Neuronal stem cell (in vitro differentiated cells): Measurements from ENCODE around the gene HIRIP3.

ENCODE experiments used
- DNase-seq: peaks from one replicate; pipeline ENCODE4 v3.0.0-alpha.2; 2013; ENCODE audit warnings: low spot score
- H2AFZ ChIP-seq: one replicate; pipeline ENCODE4 v1.6.1; 2013; ENCODE audit warnings: mild to moderate bottlenecking, low read length, inconsistent platforms
- H2AK5ac ChIP-seq: 2 replicates; pipeline ENCODE4 v1.6.1; 2013; ENCODE audit warnings: low read depth, mild to moderate bottlenecking, inconsistent platforms, low read length, moderate library complexity, mixed read lengths
- H2BK120ac ChIP-seq: 2 replicates; pipeline ENCODE4 v1.6.1; 2013; ENCODE audit warnings: low read depth, mild to moderate bottlenecking, inconsistent platforms, low read length, moderate library complexity, mixed read lengths
- H2BK12ac ChIP-seq: one replicate; pipeline ENCODE4 v1.6.1; 2013; ENCODE audit warnings: low read length, inconsistent platforms
- H2BK15ac ChIP-seq: 2 replicates; pipeline ENCODE4 v1.6.1; 2013; ENCODE audit warnings: mild to moderate bottlenecking, low read length, inconsistent platforms, mixed read lengths
- H2BK5ac ChIP-seq: one replicate; pipeline ENCODE4 v1.6.1; 2013; ENCODE audit warnings: inconsistent platforms, mild to moderate bottlenecking, low read length, moderate library complexity
- H3K14ac ChIP-seq: one replicate; pipeline ENCODE4 v1.6.1; 2013; ENCODE audit warnings: low read length, inconsistent platforms
- H3K18ac ChIP-seq: 2 replicates; pipeline ENCODE4 v1.6.1; 2013; ENCODE audit warnings: low read length, inconsistent platforms
- H3K23ac ChIP-seq: 2 replicates; pipeline ENCODE4 v1.6.1; 2013; ENCODE audit warnings: low read depth, mild to moderate bottlenecking, mixed read lengths, low read length, inconsistent platforms; ENCODE audit not compliant: poor library complexity
- H3K27ac ChIP-seq: replicated peaks from 3 replicates; pipeline ENCODE4 v1.5.1; 2013; ENCODE audit warnings: low read length, inconsistent platforms
- H3K27me3 ChIP-seq, 3 experiments: 2 replicates each; pipeline ENCODE4 v1.6.1; 2013; ENCODE audit warnings: low read length in 3 of 3, mild to moderate bottlenecking in 2 of 3, inconsistent platforms in 1 of 3, low read depth in 1 of 3, mixed read lengths in 1 of 3, moderate library complexity in 1 of 3; ENCODE audit not compliant: control insufficient read depth in 3 of 3, insufficient read depth in 3 of 3
- H3K36me3 ChIP-seq, 2 donors: replicated peaks in 1 of 2; 2 replicates each; pipeline ENCODE4 v1.6.1; 2013; ENCODE audit warnings: low read length in 2 of 2; ENCODE audit not compliant: control insufficient read depth in 2 of 2, insufficient read depth in 2 of 2
- H3K4ac ChIP-seq: 2 replicates; pipeline ENCODE4 v1.6.1; 2013; ENCODE audit warnings: inconsistent platforms, mild to moderate bottlenecking, low read length, moderate library complexity
- H3K4me1 ChIP-seq, 2 donors: 1 replicate in 1 of 2; 2 replicates in 1 of 2; pipeline ENCODE4 v1.6.1; 2013; ENCODE audit warnings: low read length in 2 of 2, low read depth in 1 of 2; ENCODE audit not compliant: control insufficient read depth in 2 of 2, insufficient read depth in 1 of 2
- H3K4me2 ChIP-seq: one replicate; pipeline ENCODE4 v1.6.1; 2013; ENCODE audit warnings: mild to moderate bottlenecking, low read length, inconsistent platforms; ENCODE audit not compliant: insufficient read depth, poor library complexity, severe bottlenecking
- H3K4me3 ChIP-seq, 2 donors: 2 replicates each; pipeline ENCODE4 v1.5.1; 2013; ENCODE audit warnings: low read length in 2 of 2, mild to moderate bottlenecking in 2 of 2, inconsistent platforms in 1 of 2, moderate library complexity in 1 of 2
- H3K79me1 ChIP-seq: one replicate; pipeline ENCODE4 v1.6.1; 2013; ENCODE audit warnings: low read depth, mild to moderate bottlenecking, inconsistent platforms, low read length, moderate library complexity
- H3K9ac ChIP-seq: one replicate; pipeline ENCODE4 v1.6.1; 2013; ENCODE audit warnings: mild to moderate bottlenecking, low read depth, low read length, inconsistent platforms; ENCODE audit not compliant: poor library complexity
- H3K9me3 ChIP-seq, 2 donors: replicated peaks in 1 of 2; 2 replicates each; pipeline versions ENCODE3 to v1.6.1; 2013; ENCODE audit warnings: low read length in 2 of 2, mild to moderate bottlenecking in 2 of 2, inconsistent platforms in 1 of 2, low read depth in 1 of 2, mixed read lengths in 1 of 2, moderate library complexity in 1 of 2; ENCODE audit not compliant: control insufficient read depth in 2 of 2, insufficient read depth in 1 of 2
- H4K8ac ChIP-seq: one replicate; pipeline ENCODE4 v1.6.1; 2013; ENCODE audit warnings: low read depth, mild to moderate bottlenecking, inconsistent platforms, low read length, moderate library complexity
- H4K91ac ChIP-seq: one replicate; pipeline ENCODE4 v1.6.1; 2013; ENCODE audit warnings: low read length, low read depth, mild to moderate bottlenecking, inconsistent platforms; ENCODE audit not compliant: poor library complexity
- WGBS, 2 donors: extraction: QIAGEN DNeasy Blood & Tissue Kit; methylation state at CpG; one replicate each; pipeline ENCODE4 v1.1.7; 2013; ENCODE audit warnings: missing lambda C conversion rate in 2 of 2, mixed read lengths in 1 of 2; ENCODE audit not compliant: insufficient read length in 2 of 2, insufficient replicate concordance in 1 of 2; ENCODE audit errors: extremely low coverage in 2 of 2; 5-methylcytosine and 5-hydroxymethylcytosine counted together

The HIRIP3 gene

DNA sequence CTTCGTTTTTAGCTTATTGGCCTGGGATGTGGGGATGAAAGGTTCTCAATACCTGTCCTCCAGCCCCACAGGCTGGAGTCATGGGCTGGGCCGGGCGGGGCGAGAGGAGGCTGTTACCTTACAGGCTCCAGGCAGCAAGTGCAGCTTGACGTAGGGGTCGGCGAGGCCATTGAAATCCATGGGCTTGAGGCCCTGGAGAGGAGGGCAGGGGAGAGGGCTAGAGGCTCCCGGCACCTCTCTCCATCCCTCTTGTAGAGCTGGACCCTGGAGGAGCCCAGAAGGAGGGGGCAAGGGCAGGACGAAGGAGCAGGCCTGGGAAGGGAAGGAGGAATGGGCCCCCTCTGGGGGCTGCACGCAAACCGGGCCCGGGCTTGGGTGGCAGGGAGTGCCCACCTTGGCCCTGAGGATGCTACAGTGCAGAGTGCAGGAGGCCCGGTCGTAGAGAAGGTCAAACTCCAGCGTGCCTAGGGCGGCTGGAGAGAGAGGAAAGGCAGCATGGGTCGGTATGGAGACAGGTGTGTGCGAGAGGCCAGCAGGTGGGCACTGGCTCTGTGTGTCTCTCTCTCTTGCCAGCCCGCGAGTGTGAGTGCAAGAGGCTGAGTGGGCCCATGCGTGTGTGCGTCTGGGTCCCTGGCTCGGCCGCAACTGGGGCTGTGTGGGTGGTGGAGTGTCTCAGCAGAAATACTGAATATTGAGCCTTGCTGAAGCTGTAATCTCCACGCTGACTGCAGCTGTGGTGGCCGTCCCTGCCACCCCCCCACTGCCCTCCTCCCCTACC is 13.9 kb upstream of the HIRIP3 start:
- Histone ChIP-seq H2BK15ac (peak overlapping the region; percentile 99), H3K4ac (no peak overlapping the region), H3K14ac (peak overlapping the region; percentile 75), H3K9me3 (no peaks in the 10 kb centered on the region), H3K36me3 (peaks cover 7 to 9% of the 10 kb centered on the region in 2 donors), H4K91ac (no peak overlapping the region), H2BK5ac (no peak overlapping the region), H3K18ac (peak overlapping the region; percentile 64), H3K27ac (no peak overlapping the region), H2AFZ (no peak overlapping the region), H2BK120ac (no peak overlapping the region), H3K9ac (peak overlapping the region; percentile 50), H2BK12ac (peak overlapping the region; percentile 94), H3K23ac (peak overlapping the region; percentile 43), H3K79me1 (peaks cover 2% of the 10 kb centered on the region), H3K4me3 (no peak overlapping the region), H3K4me2 (no peak overlapping the region), H3K27me3 (peaks cover 0 to 17% (median 15%) of the 10 kb centered on the region in 3 experiments), H3K4me1 (peaks cover 12 to 14% of the 10 kb centered on the region in 2 donors), H2AK5ac (peak overlapping the region; percentile 100), H4K8ac (no peak overlapping the region)
- DNase-seq = no peak
- WGBS, 2 donors = no CpG with 5 or more reads among the region's 26 CpGs

DNA sequence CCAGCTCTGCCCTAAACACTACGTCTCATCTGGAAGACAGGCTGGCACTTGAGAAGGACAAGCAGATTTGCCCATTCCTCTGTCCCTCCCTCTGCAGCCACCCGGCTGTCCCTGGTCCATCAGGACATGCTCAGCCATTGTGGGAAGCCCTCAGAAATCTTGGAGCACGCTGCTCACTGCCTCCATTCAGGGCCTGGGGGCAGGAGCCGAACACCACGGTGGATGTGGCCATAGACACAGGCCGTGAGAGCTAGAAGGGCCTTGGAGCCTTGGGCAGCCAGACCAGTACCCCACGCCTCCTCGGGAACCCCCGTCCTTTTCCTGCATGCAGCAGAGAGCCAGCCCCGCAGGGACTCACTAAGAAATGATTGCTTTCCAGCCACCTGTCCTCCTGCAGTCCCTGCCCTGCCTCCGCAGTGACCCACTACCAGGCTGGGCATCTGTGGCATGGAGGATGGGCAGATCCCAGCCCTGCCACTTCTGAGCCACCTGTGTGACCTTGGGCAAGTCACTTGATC is 12.0 kb upstream of the HIRIP3 start:
- no peak overlapping the region for H2BK12ac ChIP-seq
- no peak overlapping the region for H2BK5ac ChIP-seq
- H3K4me2 ChIP-seq = no peak overlapping the region
- H3K27ac ChIP-seq = no peak overlapping the region
- peaks cover 0 to 17% (median 15%) of the 10 kb centered on the region in 3 experiments for H3K27me3 ChIP-seq
- H2BK120ac ChIP-seq = no peak overlapping the region
- H3K36me3 ChIP-seq = peaks cover 12 to 19% of the 10 kb centered on the region in 2 donors
- H3K4me1 ChIP-seq = peaks cover 12 to 14% of the 10 kb centered on the region in 2 donors
- H3K79me1 ChIP-seq = peaks cover 6% of the 10 kb centered on the region
- no peak overlapping the region for H3K4ac ChIP-seq
- peak overlapping the region; percentile 79 for H4K91ac ChIP-seq
- peak overlapping the region; percentile 80 for H3K23ac ChIP-seq
- no peak overlapping the region for H3K14ac ChIP-seq
- H2AFZ ChIP-seq = no peak overlapping the region
- H2AK5ac ChIP-seq = no peak overlapping the region
- peak overlapping the region; percentile 3 for H2BK15ac ChIP-seq
- H3K9me3 ChIP-seq = no peaks in the 10 kb centered on the region
- peak overlapping the region in 1 of 2 donors; percentile 50 for H3K4me3 ChIP-seq
- DNase-seq = no peak
- WGBS, 2 donors = no CpG with 5 or more reads among the region's 11 CpGs
- no peak overlapping the region for H3K9ac ChIP-seq
- peak overlapping the region; percentile 15 for H3K18ac ChIP-seq
- no peak overlapping the region for H4K8ac ChIP-seq

- peaks cover 6% of the 10 kb centered on the region for H3K79me1 ChIP-seq
- H2BK12ac ChIP-seq = no peak overlapping the region
- H3K4me1 ChIP-seq = peaks cover 9 to 14% of the 10 kb centered on the region in 2 donors
- WGBS, 2 donors = no CpG with 5 or more reads among the region's 34 CpGs
- peak overlapping the region in 1 of 2 donors; percentile 50 for H3K4me3 ChIP-seq
- H3K23ac ChIP-seq = peak overlapping the region; percentile 55
- no peak overlapping the region for H4K91ac ChIP-seq
- no peak for DNase-seq
- H2BK15ac ChIP-seq = peak overlapping the region; percentile 3
- H3K14ac ChIP-seq = peak overlapping the region; percentile 21
- no peak overlapping the region for H4K8ac ChIP-seq
- H2BK120ac ChIP-seq = no peak overlapping the region
- H3K36me3 ChIP-seq = peaks cover 14 to 25% of the 10 kb centered on the region in 2 donors
- H3K27ac ChIP-seq = no peak overlapping the region
- peak overlapping the region; percentile 66 for H2BK5ac ChIP-seq
- H3K4me2 ChIP-seq = no peak overlapping the region
- no peak overlapping the region for H3K4ac ChIP-seq
- peaks cover 0 to 13% (median 10%) of the 10 kb centered on the region in 3 experiments for H3K27me3 ChIP-seq
- H2AFZ ChIP-seq = no peak overlapping the region
- no peaks in the 10 kb centered on the region for H3K9me3 ChIP-seq
- H3K9ac ChIP-seq = peak overlapping the region; percentile 44
- H3K18ac ChIP-seq = no peak overlapping the region
- H2AK5ac ChIP-seq = no peak overlapping the region
These were observed 11.4 kb upstream of the HIRIP3 start for GRCh38 chr16:30006659-30007377.

DNA sequence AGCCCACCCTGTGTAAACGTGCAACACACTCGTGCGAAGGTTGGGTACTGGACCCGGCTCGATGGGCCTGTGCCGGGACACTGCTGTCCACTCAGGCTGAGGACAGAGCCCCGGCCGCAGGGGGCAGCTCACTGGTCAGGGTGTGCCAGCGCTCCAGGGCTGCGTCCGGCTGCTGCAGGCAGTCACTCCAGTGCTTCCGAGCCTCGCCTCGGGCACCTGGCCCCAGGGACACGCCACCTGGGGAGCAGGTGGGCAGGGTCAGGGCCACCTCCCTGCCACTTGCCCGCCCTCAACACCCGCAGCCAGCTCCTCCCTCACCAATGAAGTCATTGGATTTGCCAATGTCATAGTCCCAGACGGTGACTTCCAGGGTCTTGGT is 10.7 kb upstream of the HIRIP3 start:
- H2AK5ac ChIP-seq = peak overlapping the region; percentile 17
- DNase-seq = no peak
- H4K8ac ChIP-seq = no peak overlapping the region
- peak overlapping the region; percentile 45 for H3K23ac ChIP-seq
- peaks cover 16 to 32% of the 10 kb centered on the region in 2 donors for H3K36me3 ChIP-seq
- no peak overlapping the region for H3K9ac ChIP-seq
- no peak overlapping the region for H3K4me3 ChIP-seq
- no peak overlapping the region for H3K14ac ChIP-seq
- H2BK15ac ChIP-seq = no peak overlapping the region
- no peak overlapping the region for H4K91ac ChIP-seq
- H3K27ac ChIP-seq = no peak overlapping the region
- peaks cover 6 to 11% of the 10 kb centered on the region in 2 donors for H3K4me1 ChIP-seq
- H2BK12ac ChIP-seq = peak overlapping the region; percentile 18
- H3K18ac ChIP-seq = no peak overlapping the region
- no peak overlapping the region for H2BK120ac ChIP-seq
- no peak overlapping the region for H2BK5ac ChIP-seq
- H3K79me1 ChIP-seq = peaks cover 6% of the 10 kb centered on the region
- no peak overlapping the region for H2AFZ ChIP-seq
- H3K9me3 ChIP-seq = no peaks in the 10 kb centered on the region
- no peak overlapping the region for H3K4me2 ChIP-seq
- no CpG with 5 or more reads among the region's 18 CpGs for WGBS, 2 donors
- H3K27me3 ChIP-seq = peaks cover 0 to 9% (median 6%) of the 10 kb centered on the region in 3 experiments
- H3K4ac ChIP-seq = no peak overlapping the region
